DMS153 (cell line): ENCODE results near the gene C10orf105.

Source experiments
- DNase-seq: peaks from one replicate; lab custom pipeline; 2025; lab: John Stamatoyannopoulos, UW

The C10orf105 gene

DNA sequence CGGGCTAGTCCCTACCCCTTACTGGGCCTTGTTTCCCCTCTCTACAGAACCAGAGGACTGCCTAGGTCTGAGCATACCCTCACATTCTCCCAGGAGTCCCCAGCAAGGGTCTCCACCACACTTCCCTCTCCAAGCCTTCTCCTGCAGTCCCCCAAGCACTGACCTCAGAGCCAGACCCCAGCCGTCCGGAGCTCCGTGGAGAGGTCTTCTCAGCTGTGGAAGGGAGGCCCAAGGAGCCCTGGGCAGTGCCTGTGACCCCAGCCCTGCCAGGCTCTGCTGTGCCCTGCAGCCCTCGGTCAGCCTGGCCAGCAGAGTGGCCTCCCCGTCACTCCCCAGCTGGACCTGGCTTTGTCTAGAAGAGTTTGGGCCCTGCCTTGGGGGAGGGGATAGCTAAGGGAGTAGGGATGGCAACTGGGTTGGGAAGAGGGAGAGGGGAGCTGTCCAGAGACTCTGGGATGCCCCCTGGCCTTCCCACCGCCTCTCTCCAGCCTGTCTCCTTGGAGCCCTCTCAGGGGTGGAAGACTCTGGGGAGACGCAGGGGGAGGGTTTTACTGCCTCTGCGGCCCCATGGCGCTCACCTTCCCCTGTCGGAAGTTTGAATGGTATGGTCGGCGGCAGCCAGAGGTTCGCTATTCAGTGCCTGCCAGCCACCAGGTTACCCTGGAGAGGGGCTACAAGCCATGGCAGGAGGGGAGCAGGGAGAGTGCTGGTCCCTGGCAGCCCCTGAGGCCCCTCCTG, at the start of gene C10orf105:
TSS of gene C10orf105 (minus strand) at position 315 of the 738 bp plus-strand sequence. CDS start 3,441 bp downstream, outside the sequence.
- DNase-seq, result no peak

- no peak for DNase-seq
Measured at GRCh38 chr10:71767420-71768035, 48.0 kb upstream of the C10orf105 start.

DNA sequence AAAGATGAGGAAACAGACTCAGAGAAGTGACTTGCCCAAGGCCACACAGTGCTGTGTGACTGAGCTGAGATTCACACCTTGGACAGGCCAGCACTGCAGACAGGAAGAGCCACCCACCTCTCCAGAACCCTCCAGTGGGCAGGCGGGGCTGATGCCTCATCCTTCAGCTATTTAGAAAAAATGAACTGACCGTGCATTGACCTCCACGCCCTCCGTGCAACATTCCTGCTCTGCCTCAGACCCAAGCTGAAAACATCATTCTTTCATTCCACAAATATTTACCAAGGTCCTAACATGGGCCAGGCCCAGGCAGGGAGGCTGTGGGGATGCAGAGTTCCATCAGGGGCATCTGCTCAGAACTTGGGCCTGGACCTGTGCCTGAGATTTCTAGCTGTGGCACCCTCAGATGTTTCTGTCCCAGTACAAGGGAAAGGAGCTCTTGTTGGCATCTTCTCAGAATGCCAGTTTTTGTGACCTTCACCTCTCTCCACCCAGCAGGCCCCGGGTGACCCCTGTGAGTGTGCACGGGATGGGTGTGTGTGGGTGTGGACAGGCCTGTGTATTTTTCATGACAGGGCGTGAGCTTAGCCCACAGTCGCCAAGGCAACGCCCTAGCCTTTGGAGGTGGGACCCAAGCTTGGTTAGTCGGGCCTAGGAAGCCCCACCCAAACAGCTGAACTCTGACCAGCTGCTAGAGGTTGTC, 47.3 kb upstream of the C10orf105 start:
- DNase-seq, result no peak

GRCh38 chr10:71765906-71766716, 46.5 kb upstream of the C10orf105 start:
- DNase-seq, result no peak

DNA sequence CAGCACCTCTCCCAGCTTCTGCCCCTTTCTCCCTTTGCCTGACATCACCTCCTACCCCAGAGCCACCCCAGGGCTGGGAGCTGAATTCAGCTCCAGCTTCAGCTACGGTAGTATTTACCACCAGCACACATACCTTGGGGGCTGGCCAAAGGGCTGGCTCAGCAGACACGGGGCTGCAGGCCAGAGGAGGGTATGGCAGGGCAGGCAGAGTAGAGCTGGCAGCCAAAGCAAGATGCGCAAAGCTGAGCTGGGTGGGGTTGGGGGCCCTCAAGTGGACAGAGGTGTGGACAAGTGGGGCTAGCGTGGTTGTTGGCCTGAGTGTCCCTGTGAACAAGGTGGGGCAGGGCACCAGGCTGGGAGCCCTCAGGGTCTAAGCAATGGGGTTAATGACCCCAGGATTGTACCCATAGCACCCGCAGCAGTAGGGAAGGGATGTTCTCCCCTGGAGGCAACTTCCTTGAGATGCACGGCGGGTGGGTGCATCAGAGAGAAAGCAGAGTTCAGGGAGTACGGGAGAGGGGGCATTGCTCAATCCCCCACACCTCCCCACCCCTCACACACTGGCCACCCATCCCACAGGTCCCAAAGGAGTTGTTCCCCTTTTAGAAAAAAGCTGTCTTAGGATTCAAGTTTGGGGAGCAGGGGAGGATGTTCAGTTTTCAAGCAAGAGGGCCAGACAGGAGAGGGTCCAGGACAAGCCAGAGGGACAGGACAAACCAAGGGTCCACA, 45.8 kb upstream of the C10orf105 start:
- DNase-seq, result no peak

GRCh38 chr10:71763352-71764127, 44.0 kb upstream of the C10orf105 start:
- DNase-seq, result no peak

DNA sequence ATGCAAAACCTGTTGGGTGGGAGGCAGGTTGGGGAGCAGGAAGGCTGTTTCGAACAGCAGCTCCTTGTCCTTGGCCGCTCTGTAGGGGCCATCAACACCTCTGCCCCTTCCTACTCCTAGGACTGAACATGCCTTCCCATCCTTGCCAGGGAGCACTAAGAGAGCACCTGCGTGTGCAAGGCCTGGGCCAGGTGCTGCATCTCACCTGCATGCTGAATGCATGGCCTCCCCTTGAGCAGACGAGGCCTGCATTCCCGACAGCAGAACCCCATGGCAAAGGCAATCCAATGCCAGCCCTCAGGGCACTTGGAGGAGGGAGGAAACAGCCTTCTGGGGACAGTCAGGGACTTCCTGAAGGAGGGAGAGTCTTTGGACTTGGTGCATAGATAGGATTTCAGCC, 42.7 kb upstream of the C10orf105 start:
- no peak for DNase-seq

- no peak for DNase-seq
Measured at GRCh38 chr10:71761541-71762113, 42.0 kb upstream of the C10orf105 start.

- no peak for DNase-seq
Measured at GRCh38 chr10:71761105-71761511, 41.5 kb upstream of the C10orf105 start.

- DNase-seq, result no peak
Measured at GRCh38 chr10:71757399-71757922, 37.9 kb upstream of the C10orf105 start.

- no peak for DNase-seq
Measured at GRCh38 chr10:71756311-71757191, 37.0 kb upstream of the C10orf105 start.

DNA sequence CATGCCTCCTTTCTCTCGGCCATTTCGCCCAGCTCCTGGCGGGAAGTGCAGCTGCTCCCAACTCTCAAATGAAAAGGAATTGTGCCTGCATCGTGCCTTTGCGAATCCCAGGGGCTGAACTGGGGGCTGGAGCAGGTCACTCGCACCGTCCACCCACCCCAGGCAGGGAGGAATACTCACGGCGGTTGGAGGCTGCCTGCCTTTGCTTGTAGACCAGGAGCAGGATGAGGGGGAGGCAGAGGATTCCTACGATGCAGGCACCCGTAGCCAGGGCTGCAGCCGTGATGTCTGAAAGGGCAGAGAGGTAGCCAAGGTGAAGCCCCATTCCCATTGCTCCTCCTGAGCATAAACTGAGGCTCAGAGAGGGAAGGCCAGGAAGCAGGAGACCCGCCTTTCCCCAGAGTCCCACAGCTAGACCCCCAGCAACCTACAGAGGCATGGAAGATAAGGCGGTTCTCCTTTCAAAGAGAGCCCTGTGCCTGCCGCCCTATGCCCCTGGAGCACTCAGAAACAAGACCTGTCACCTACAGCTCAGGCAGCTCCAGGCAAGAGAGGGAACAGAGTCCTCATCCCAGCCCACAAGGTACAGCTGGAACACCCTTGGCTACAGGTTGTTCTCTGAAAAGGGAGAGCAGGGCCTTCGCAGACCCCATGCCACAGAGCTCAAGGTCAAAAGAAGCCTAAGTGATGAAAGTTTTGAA, 35.8 kb upstream of the C10orf105 start:
- DNase-seq, result no peak

- no peak for DNase-seq
Measured at GRCh38 chr10:71754562-71754961, 35.0 kb upstream of the C10orf105 start.

- DNase-seq, result no peak
Measured at GRCh38 chr10:71753960-71754505, 34.5 kb upstream of the C10orf105 start.

- no peak for DNase-seq
Measured at GRCh38 chr10:71753091-71753959, 33.7 kb upstream of the C10orf105 start.

GRCh38 chr10:71752391-71753090, 33.0 kb upstream of the C10orf105 start:
- no peak for DNase-seq
